GM10266 (cell line): Measurements from ENCODE around the gene AUTS2.

Experiments used
- DNase-seq: peaks from one replicate; pipeline ENCODE4 v3.0.0; 2012; ENCODE audit errors: extremely low spot score
- TF ChIP-seq, protein P1 (sequence below): IDR thresholded peaks from 2 replicates; pipeline ENCODE4 v1.5.1; 2012; ENCODE audit warnings: mild to moderate bottlenecking, low read depth; ENCODE audit not compliant: control insufficient read depth, insufficient read depth; ENCODE audit errors: missing control alignments

Gene AUTS2

DNA sequence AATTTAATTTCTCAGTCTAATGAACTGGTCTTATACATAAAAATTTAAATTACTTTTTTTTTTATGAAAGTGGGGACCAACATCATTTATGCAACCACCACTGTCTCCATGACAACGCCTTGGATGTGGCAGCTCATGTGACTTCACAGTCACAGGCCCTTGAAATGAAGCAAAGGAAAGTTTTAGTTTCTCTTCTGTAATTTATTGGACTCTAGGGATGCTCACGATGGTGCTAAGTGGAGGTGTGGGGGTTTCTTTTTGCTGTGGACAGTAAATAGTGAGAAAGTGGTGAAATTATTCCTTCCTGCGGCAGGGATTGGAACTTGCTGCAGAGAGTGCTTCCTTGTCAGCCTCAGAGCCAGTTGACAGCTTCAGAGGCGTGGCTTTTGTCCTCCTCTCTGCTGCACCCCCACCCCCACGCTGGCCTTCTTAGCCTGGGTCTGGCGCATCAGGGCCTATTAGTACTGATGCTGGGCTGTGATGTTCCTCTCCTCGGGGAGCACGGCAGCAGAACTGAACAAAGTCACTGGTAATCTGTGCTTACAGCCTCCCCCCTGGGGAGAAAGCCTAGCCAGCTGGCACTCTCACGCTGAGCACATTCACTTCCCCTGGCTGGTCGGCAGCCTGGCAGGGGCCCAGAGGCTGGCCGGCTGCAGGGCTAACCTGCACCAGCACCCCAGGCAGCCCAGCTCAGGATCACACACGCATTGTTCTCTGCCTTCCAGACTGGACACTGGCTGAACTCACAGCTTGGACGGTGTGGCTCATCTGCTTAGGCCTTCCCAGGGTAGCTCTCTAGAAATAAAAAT is 1016.2 kb downstream of the AUTS2 start:
- TF ChIP-seq, protein P1, sequence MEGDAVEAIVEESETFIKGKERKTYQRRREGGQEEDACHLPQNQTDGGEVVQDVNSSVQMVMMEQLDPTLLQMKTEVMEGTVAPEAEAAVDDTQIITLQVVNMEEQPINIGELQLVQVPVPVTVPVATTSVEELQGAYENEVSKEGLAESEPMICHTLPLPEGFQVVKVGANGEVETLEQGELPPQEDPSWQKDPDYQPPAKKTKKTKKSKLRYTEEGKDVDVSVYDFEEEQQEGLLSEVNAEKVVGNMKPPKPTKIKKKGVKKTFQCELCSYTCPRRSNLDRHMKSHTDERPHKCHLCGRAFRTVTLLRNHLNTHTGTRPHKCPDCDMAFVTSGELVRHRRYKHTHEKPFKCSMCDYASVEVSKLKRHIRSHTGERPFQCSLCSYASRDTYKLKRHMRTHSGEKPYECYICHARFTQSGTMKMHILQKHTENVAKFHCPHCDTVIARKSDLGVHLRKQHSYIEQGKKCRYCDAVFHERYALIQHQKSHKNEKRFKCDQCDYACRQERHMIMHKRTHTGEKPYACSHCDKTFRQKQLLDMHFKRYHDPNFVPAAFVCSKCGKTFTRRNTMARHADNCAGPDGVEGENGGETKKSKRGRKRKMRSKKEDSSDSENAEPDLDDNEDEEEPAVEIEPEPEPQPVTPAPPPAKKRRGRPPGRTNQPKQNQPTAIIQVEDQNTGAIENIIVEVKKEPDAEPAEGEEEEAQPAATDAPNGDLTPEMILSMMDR = no peak
- no peak for DNase-seq

DNA sequence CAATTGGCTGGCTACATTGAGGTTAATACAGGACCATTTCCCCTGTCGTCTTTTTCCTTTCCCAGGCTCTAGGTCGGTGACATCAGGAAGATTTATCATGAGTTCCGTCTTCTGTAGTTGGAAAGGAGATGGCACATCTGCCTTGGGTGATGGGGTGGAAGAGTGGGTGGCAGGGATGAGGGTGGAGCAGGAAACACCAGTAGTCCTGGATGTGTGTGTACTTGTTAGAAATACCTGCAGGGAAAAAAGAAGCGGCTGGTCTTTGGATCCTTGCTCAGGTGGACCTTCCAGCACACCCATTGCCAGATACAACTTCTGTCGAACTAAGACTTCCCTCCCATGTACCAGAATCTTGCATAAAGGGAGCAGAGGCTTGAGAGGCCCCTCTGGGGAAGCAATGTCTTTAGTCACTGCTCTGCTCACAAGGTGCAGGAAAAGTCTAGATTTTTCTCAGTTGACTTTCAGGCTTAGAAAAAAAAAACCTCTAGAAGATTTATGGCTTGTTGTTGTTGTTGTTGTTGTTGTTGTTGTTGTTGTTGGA is 1016.9 kb downstream of the AUTS2 start:
- TF ChIP-seq, protein P1 = no peak

DNA sequence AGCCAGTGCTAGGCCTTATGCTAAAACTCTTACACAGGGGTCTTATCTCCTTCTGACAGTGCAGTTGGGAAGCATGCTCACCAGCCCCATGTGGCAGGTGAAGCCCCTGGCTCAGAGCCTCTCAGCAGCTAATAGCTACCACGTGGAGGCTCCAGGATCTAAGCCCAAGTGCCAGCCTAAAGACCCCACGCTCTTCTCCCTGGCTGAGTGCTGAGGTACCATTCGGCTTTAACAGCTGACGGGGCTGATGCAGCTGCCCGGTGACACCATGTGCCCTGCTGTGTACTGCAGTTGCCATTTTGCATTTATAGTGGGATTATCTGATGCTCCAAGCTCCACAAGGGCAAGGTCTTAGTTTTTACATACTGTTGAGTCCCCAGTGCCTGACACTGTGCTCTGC is 1017.9 kb downstream of the AUTS2 start:
- DNase-seq = no peak
- TF ChIP-seq, protein P1 = no peak

More for the DNA sequence above, 1016.9 kb downstream of the AUTS2 start:
- DNase-seq = no peak

DNA sequence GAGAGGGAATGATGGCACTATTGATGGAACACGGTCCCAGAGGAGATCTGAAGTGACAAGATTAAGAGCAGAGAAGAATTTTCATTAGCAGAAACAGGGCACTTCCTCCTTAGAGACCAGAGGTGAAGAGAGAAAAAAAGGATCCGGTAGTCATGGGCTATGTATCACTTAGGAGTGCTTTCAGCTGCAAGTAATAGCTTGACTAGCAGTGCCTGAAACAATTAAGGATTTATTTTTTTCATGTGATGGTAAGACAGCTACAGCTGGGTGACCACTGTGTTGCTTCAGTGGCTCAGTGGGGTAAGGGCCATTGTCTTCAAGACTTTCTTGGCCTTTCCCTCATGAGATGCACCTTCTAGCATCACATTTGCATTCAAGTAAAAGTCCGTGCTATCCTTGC is 1018.5 kb downstream of the AUTS2 start:
- DNase-seq = no peak
- TF ChIP-seq, protein P1 = no peak

DNA sequence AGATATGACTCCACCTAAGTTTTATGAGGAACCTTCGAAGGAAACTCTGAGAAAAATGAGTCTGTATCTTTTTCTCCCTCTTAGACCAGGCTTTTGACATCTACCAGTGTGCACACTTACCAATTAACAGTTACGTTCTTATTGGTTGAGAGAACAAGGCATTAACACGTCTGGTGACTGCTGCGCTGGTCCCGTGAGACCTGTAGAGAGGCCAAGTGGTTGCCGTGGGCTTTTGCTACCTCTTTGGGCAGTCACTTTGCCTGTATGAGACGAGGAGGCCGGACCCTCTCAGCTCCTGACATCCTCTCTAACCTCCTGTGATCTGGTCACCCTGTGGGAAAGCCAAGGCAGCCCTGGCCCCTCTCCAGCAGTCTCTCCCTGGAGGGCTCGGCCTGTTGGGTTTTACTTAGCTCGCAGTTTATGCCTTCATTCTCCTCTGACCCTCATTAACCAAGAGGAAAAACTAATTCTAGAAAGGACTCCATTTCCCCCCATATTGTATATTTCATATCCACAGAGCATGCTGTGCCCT is 1019.8 kb downstream of the AUTS2 start:
- TF ChIP-seq, protein P1 = no peak
- no peak for DNase-seq

DNA sequence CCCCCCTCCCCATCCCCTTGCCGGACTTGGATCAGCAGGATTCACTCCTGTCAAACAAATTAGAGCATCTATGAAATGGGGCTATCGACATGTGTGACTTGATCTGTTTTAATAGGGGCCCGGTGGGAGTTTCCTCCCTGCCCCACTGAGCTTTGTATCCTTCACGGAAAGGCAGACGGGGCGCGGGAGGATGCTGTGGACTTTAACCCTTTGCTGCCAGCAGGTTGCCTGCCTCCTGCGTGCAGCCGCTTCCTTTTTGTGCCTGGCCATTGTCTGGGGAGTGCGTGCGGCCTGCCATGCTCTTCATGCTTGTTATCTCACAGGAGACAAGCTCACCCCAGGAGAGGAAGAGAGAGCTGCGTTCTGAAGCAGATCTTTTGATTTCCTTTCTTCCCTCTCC is 1020.9 kb downstream of the AUTS2 start:
- TF ChIP-seq, protein P1 = no peak
- no peak for DNase-seq

DNA sequence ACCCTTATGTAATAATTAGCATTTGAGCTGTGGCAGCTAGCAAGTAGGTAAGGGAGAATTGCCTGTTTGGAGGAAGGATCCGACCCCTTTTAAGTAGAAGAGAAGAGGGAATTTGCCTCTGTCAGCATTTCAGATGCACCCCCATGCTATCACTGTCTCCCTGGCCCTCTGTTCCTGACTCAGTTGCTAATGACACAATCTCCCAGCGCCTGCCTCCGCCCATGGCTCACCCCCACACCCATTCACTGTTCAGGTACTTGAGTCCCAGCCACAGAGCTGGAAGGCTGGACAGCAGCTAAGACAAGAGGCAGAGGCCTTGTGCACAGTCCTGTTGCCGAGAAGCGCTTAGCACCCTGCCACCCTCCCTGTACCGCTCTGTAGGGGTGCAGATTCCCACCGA is 1021.4 kb downstream of the AUTS2 start:
- TF ChIP-seq, protein P1 = no peak
- no peak for DNase-seq
